D721Med (cell line): ENCODE data around the gene RPAP2.
"Not testable (repeated sequence)": the region's sequence is repeated elsewhere in the genome, so short reads cannot be mapped to it uniquely, and the experiment has no call there.

Source experiments
- DNase-seq: peaks from one replicate; pipeline ENCODE4 v3.0.0; 2011; ENCODE audit warnings: low spot score; ENCODE audit not compliant: insufficient read length
- FAIRE-seq: peaks from 2 replicates; lab custom pipeline; 2011; peaks lifted over from hg19 to GRCh38; lab: Jason Lieb, UNC
- TF ChIP-seq, protein P1 (sequence below): IDR thresholded peaks from 2 replicates; pipeline ENCODE4 v1.5.1; 2012; ENCODE audit warnings: mild to moderate bottlenecking, control low read depth; ENCODE audit not compliant: insufficient read depth; ENCODE audit errors: missing control alignments

The RPAP2 gene

DNA sequence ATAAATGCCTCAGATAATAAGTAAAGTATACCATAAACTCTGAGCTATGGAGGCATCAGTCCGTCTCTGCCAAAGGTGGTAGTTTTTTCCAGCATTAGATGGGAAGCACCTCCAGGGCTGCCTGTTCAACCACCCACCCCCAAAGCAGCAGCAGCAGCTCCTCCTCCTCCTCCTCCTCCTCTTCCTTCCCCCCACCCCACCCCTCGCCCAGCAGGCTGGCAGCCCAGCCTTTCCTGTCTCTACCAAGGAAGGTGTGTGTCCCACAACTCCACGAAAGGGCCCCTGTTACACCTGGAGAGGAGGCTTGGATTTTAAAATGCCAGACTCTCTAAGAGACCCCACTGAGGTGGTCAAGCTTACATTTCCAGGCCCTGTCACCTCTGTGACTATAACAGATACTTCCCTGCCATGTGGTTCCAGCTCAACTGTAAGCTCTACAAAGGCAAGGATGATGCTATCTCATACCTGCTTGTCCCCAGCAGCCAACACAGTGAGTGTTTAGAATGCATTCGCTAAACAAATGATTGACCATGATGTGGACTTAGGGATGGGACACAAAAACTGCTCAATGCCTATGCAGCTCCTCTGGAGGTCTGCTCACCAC is 111.2 kb downstream of the RPAP2 start:
- FAIRE-seq (no peak), DNase-seq (no peak)
- TF ChIP-seq, protein P1, sequence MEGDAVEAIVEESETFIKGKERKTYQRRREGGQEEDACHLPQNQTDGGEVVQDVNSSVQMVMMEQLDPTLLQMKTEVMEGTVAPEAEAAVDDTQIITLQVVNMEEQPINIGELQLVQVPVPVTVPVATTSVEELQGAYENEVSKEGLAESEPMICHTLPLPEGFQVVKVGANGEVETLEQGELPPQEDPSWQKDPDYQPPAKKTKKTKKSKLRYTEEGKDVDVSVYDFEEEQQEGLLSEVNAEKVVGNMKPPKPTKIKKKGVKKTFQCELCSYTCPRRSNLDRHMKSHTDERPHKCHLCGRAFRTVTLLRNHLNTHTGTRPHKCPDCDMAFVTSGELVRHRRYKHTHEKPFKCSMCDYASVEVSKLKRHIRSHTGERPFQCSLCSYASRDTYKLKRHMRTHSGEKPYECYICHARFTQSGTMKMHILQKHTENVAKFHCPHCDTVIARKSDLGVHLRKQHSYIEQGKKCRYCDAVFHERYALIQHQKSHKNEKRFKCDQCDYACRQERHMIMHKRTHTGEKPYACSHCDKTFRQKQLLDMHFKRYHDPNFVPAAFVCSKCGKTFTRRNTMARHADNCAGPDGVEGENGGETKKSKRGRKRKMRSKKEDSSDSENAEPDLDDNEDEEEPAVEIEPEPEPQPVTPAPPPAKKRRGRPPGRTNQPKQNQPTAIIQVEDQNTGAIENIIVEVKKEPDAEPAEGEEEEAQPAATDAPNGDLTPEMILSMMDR, result no peak

DNA sequence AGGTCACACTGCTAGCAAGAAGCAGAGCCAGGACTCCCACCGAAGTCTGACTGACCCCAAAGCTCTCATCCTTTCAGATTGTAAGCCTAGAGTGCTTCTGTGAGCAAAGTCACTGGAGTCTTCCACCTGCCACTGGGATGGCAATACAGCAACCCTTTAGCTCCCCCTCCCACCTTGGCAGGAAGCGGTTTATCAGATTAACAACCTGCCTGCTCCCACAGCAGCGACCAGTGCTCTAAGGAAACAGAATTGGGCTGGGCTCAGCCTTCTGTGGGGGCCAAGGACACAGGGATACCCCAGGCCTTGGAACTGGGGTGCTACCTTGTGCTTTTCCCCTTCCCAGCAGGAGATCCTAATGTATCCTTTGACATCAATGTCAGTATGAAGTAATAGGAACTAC is 111.8 kb downstream of the RPAP2 start:
- FAIRE-seq, result no peak
- DNase-seq, result no peak
- TF ChIP-seq, protein P1, result no peak

DNA sequence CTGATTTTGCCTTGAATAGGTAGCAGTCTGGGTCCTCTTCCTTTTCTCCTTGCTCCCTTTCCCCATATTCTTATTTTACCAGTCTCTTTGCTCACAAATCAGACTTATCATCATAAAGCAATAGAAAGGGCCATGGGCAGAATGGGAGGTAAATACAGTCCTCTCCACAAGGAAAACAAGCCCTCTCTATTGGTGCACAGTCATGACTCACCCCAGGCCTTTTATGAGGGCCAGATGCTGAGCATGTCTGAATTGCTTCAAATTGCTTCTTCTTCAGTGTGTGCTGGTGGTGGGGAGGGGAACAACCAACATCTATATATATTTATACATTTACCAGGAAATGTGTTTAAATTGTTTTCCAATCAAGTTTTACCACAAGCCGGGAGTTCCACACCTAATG is 112.7 kb downstream of the RPAP2 start:
- TF ChIP-seq, protein P1, result no peak
- no peak for FAIRE-seq
- no peak for DNase-seq

DNA sequence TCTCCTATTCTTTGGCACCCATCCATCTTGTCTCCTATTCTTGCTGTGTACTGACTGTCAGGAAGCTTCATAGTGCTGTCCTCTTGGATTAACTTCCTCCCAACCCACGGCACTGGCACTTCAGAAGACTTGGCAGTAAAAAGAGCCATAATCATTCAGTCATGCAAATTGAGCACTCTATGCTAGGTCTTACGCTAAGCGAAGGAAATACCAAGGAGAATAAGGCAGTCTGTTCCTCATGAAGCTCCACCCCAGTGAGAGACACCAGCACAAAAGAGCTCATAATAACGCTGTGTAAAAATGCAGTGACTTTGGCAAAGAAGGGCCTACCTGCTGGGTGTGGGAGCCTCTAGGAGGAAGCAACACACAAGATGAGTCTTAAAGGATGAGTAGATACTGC is 120.8 kb downstream of the RPAP2 start:
- FAIRE-seq, result no peak
- TF ChIP-seq, protein P1, result no peak
- DNase-seq, result no peak

DNA sequence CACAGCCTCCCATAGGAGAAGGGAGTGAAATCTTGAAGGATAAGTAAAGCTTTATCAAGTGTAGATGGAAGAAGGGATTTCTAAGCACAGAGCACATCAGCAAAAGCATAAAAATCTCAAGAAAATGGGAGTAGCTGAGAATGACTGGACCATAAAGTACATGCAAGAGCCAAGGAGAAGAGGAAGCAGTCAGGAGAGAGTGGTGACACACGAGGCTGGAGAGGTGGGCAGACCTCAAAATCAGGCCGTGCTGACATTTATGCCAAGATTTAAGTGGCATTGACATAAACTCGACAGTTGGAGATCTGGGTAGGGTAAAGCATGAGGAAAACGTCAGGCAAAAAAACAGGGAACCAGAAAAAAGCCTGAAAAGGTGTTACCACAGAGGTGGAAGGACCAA is 125.5 kb downstream of the RPAP2 start:
- FAIRE-seq, result peak; percentile 11
- DNase-seq, result no peak
- TF ChIP-seq, protein P1, result no peak

DNA sequence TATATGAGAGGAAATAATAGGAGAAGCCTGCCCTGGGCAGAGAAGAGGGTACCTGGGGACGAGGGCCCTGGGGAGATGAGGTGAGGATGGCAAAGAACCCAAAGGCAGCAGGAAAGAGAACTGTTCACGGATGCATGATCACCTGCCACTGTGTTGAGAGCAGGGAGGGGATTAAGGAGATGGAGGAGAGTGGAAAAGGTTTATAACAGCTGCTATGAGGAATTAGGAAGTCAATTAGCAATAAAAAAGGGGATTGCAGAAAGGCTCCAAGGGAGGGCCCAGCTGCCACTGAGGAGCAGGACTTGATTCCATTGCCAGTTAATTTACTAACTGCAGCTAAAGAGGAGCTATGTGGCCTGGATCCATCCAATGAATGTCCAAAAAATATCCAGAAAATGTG is 126.8 kb downstream of the RPAP2 start:
- DNase-seq, result peak; percentile 46
- peak; percentile 83 for FAIRE-seq
- TF ChIP-seq, protein P1, result no peak

DNA sequence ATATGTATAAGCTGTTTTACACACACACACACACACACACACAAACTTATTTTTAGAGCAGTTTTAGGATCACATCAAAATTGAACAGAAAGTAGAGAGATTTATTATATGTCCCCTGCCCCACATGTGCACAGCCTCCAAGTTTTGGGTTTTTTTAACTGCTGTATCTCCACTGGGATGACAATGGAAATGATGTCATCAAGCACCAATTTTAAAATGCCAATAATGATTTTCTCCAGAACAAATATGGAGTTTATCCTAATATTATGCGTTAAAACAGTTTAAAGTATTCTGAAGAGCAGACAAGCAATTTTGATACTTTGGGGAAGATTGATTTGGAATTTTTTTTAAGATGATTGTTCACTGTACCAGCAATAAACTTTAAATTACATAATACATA is 131.2 kb downstream of the RPAP2 start:
- TF ChIP-seq, protein P1, result no peak
- FAIRE-seq (no peak), DNase-seq (no peak)

DNA sequence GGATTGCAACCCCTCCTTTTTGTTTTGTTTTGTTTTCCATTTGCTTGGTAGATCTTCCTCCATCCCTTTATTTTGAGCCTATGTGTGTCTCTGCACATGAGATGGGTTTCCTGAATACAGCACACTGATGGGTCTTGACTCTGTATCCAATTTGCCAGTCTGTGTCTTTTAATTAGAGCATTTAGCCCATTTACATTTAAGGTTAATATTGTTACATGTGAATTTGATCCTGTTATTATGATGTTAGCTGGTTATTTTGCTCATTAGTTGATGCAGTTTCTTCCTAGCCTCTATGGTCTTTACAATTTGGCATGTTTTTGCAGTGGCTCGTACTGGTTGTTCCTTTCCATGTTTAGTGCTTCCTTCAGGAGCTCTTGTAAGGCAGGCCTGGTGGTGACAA is 135.7 kb downstream of the RPAP2 start:
- not testable (repeated sequence) for FAIRE-seq, DNase-seq
